GM12878 (cell line): ENCODE measurements around the gene TMED1. TPM values are rescaled to one million over a fixed set of nuclear protein-coding genes. Genes with fewer than 3 reads are reported as not detected.

ENCODE experiments used
- ATAC-seq: fragments of 200-7000 bp; cut with Tn5 transposase; 3 replicates; pipeline ENCODE4 v1.9.1; 2020; ENCODE audit warnings: mild to moderate bottlenecking, moderate library complexity
- BruUV-seq: library from RNA; stranded (reverse); fragments of 400-500 nt; replicated peaks from 2 replicates; lab custom pipeline; 2021; lab: Mats Ljungman, UMichigan
- CTCF ChIA-PET: fragments of 300-600 bp; sonication (Branson Sonifier 250); formaldehyde crosslinking; extraction: SDS; loops from one replicate; lab custom pipeline; 2021; ENCODE audit warnings: inconsistent platforms; lab: Yijun Ruan, JAX
- POLR2A ChIA-PET: fragments of 350-600 bp; formaldehyde crosslinking; extraction: SDS; loops from one replicate; lab custom pipeline; 2021; ENCODE audit warnings: inconsistent platforms; lab: Charles Lee
- RAD21 ChIA-PET: fragments of 300-600 bp; sonication (Branson Sonifier 250); formaldehyde crosslinking; loops from one replicate; lab custom pipeline; 2023; ENCODE audit warnings: antibody characterized with exemption; ENCODE audit not compliant: unreplicated experiment; lab: Charles Lee
- SMC1A ChIA-PET: fragments of 300-600 bp; sonication (Branson Sonifier 250); formaldehyde crosslinking; loops from one replicate; lab custom pipeline; 2023; ENCODE audit not compliant: unreplicated experiment, uncharacterized antibody; lab: Charles Lee
- DNase-seq: peaks from one replicate; pipeline ENCODE4 v3.0.0-alpha.2; 2011; ENCODE audit warnings: low read depth, low spot score
- FAIRE-seq: peaks from 3 replicates; lab custom pipeline; 2011; peaks lifted over from hg19 to GRCh38; lab: Jason Lieb, UNC
- H2AFZ ChIP-seq: 2 replicates; pipeline ENCODE4 v1.6.0; 2011; ENCODE audit warnings: low read depth, low read length, control low read depth; ENCODE audit not compliant: control insufficient read depth
- H3K27ac ChIP-seq: 2 replicates; pipeline ENCODE4 v1.5.1; 2011; ENCODE audit warnings: control low read depth; ENCODE audit not compliant: control insufficient read depth, insufficient read depth
- H3K27me3 ChIP-seq, 2 experiments: replicated peaks in 1 of 2; 2 replicates each; pipeline versions ENCODE4 v1.6.0 to v1.6.1; 2011; ENCODE audit warnings: low read length in 1 of 2; ENCODE audit not compliant: control insufficient read depth in 2 of 2, insufficient read depth in 2 of 2
- H3K36me3 ChIP-seq, 2 experiments: 2 replicates each; pipeline ENCODE4 v1.5.1; 2011; ENCODE audit warnings: low read length in 1 of 2; ENCODE audit not compliant: control insufficient read depth in 2 of 2, insufficient read depth in 2 of 2
- H3K4me1 ChIP-seq: 2 replicates; pipeline ENCODE4 v1.6.1; 2011; ENCODE audit warnings: mild to moderate bottlenecking, low read length, moderate library complexity, mixed read lengths; ENCODE audit not compliant: control insufficient read depth, insufficient read depth
- H3K4me2 ChIP-seq: 2 replicates; pipeline ENCODE4 v1.6.0; 2011; ENCODE audit warnings: control low read depth; ENCODE audit not compliant: control insufficient read depth, insufficient read depth
- H3K4me3 ChIP-seq: fragments of 200-600 bp; sonication (generic); 2 replicates; pipeline ENCODE4 v1.5.1; 2016
- H3K79me2 ChIP-seq: 2 replicates; pipeline ENCODE4 v1.6.0; 2011; ENCODE audit warnings: low read length; ENCODE audit not compliant: control insufficient read depth, insufficient read depth
- H3K9ac ChIP-seq: 2 replicates; pipeline ENCODE4 v1.8.0; 2011; ENCODE audit warnings: low read length, control low read depth, mixed read lengths; ENCODE audit not compliant: control insufficient read depth, insufficient read depth
- H3K9me3 ChIP-seq: replicated peaks from 3 replicates; pipeline ENCODE4 v1.5.1; 2011; ENCODE audit warnings: mild to moderate bottlenecking, low read length; ENCODE audit not compliant: control insufficient read depth, insufficient read depth
- H4K20me1 ChIP-seq: 2 replicates; pipeline ENCODE4 v1.6.0; 2011; ENCODE audit not compliant: control insufficient read depth, insufficient read depth
- ASH2L ChIP-seq: fragments of 300-600, 200-600 bp; sonication (generic); IDR thresholded peaks from 2 replicates; pipeline ENCODE4 v1.6.1; 2017; ENCODE audit warnings: low read depth, mild to moderate bottlenecking, borderline replicate concordance
- BRCA1 ChIP-seq: IDR thresholded peaks from 2 replicates; pipeline ENCODE4 v1.6.1; 2011; ENCODE audit warnings: low read depth, low read length, improper control_type of control experiment
- CHD4 ChIP-seq: fragments of 200-600 bp; sonication (generic); IDR thresholded peaks from 2 replicates; pipeline ENCODE4 v1.6.1; 2016; ENCODE audit warnings: mild to moderate bottlenecking
- EGR1 ChIP-seq, 2 experiments: IDR thresholded peaks; 1 replicate in 1 of 2; 2 replicates in 1 of 2; pipeline ENCODE4 v1.6.1; 2011 to 2012; ENCODE audit warnings: low read depth in 2 of 2, low read length in 2 of 2, borderline replicate concordance in 1 of 2, mild to moderate bottlenecking in 1 of 2, moderate library complexity in 1 of 2
- FOXK2 ChIP-seq: fragments of 450-650 bp; IDR thresholded peaks from 2 replicates; pipeline ENCODE4 v1.6.1; 2017; ENCODE audit warnings: mild to moderate bottlenecking, moderate library complexity
- KDM1A ChIP-seq: fragments of 200-600 bp; sonication (generic); IDR thresholded peaks from 2 replicates; pipeline ENCODE4 v1.6.1; 2016; ENCODE audit warnings: borderline replicate concordance
- MYC ChIP-seq: IDR thresholded peaks from 2 replicates; pipeline ENCODE4 v1.6.1; 2011; ENCODE audit warnings: mild to moderate bottlenecking, low read length, moderate library complexity, inconsistent platforms; ENCODE audit not compliant: insufficient read depth, insufficient replicate concordance, insufficient read length, severe bottlenecking
- NFYA ChIP-seq: IDR thresholded peaks from 2 replicates; pipeline ENCODE4 v1.6.1; 2011; ENCODE audit warnings: low read depth, mild to moderate bottlenecking, low read length, improper control_type of control experiment, borderline replicate concordance
- NR2F1 ChIP-seq: fragments of 450-650 bp; conservative IDR thresholded peaks from 2 replicates; pipeline ENCODE4 v1.6.1; 2017; ENCODE audit warnings: mild to moderate bottlenecking
- RCOR1 ChIP-seq: conservative IDR thresholded peaks from 2 replicates; pipeline ENCODE4 v1.6.1; 2012; ENCODE audit warnings: low read depth, low read length, improper control_type of control experiment
- TCF3 ChIP-seq: IDR thresholded peaks from 2 replicates; pipeline ENCODE4 v1.6.1; 2012; ENCODE audit warnings: low read depth, mild to moderate bottlenecking, low read length, borderline replicate concordance; ENCODE audit not compliant: insufficient read depth
- TCF7 ChIP-seq: IDR thresholded peaks from 2 replicates; pipeline ENCODE4 v1.6.1; 2014; ENCODE audit warnings: antibody characterized with exemption, borderline replicate concordance
- WGBS: methylation state at CpG from one replicate; pipeline ENCODE4 v1.1.6; 2016; ENCODE audit warnings: low lambda C conversion rate; ENCODE audit not compliant: insufficient replicate concordance, insufficient coverage; ENCODE audit errors: missing lambda C conversion rate; 5-methylcytosine and 5-hydroxymethylcytosine counted together
- in situ Hi-C: fragments of 300-500 bp; cut with MboI; formaldehyde crosslinking; loops from 9 replicates; pipeline ENCODE4 v1.14.3; 2018; ENCODE audit warnings: mixed read lengths
- intact Hi-C: fragments of 100-400 bp; cut with micrococcal nuclease; formaldehyde crosslinking; loops from one replicate; pipeline ENCODE4 v1.14.2; 2022; ENCODE audit not compliant: unreplicated experiment
- polyA plus RNA-seq, 11 experiments: library from polyadenylated mRNA; depleted of rRNA in 4 of 11; unstranded in 6 of 11; stranded (reverse) in 5 of 11; fragments of >200 nt; fragmentation: Nextera tagmentation in 4 of 11; fragmentation: Illumina TruSeq in 1 of 11; extraction: Ambion mirVana in 4 of 11; extraction: Trizol in 1 of 11; gene quantifications; 1 replicate in 1 of 11; 2 replicates in 10 of 11; pipeline versions ENCODE4 v1.2.1 to v1.2.3, GENCODE V29; 2011 to 2016; ENCODE audit warnings: inconsistent platforms in 2 of 11, missing spikeins in 2 of 11, low read depth in 1 of 11
- total RNA-seq, 4 experiments: library from RNA; depleted of rRNA in 3 of 4; stranded (reverse); fragments of >200 nt in 3 of 4; fragmentation: Illumina TruSeq in 1 of 4; extraction: Trizol in 1 of 4; gene quantifications; 2 replicates each; pipeline versions ENCODE4 v1.2.1 to v1.2.3, GENCODE V29; 2013 to 2021
- TF ChIP-seq, protein P1 (sequence below): fragments of 450-650 bp; IDR thresholded peaks from 2 replicates; pipeline ENCODE4 v1.6.1; 2018; ENCODE audit warnings: borderline replicate concordance, mild to moderate bottlenecking; ENCODE audit not compliant: partially characterized antibody
- TF ChIP-seq, protein P2 (sequence below): IDR thresholded peaks from 2 replicates; pipeline ENCODE4 v1.6.1; 2012; ENCODE audit warnings: improper control_type of control experiment, low read depth, low read length; ENCODE audit not compliant: insufficient replicate concordance
- TF ChIP-seq, protein P3 (sequence below): IDR thresholded peaks from 2 replicates; pipeline ENCODE4 v1.6.1; 2011; ENCODE audit warnings: low read depth, mild to moderate bottlenecking, low read length, moderate library complexity, borderline replicate concordance; ENCODE audit errors: extremely low read depth

Gene TMED1
- total and polyA plus RNA-seq, 10 of the 15 experiments (the other 5 are each of a cell fraction or from before 2014, with no cell fraction given): 0.60 to 23.1 (median 12.3) TPM

DNA sequence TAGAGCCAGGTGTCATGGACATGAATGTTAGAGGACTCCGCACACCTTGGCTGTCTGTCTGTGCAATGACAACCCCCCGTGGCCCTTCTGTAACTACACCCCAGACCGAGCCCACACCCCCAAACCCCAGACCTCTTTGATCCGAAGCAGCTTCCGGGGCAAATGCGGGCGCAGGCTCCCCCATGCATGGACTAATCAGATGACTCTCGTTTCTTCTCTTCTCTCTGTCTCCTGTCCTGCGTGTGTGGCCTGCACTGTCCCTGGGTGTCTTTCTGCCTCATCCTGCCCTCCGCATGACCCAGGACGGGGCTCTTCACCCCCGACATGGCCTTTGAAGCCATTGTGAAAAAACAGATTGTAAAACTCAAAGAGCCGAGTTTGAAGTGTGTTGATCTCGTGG, 38.9 kb downstream of the TMED1 start:
- Histone ChIP-seq H3K27ac (no peak overlapping the region; the same call in 1 of the 2 replicates), H3K27me3 (no peaks in the 10 kb centered on the region), H3K9ac (no peak overlapping the region), H3K4me1 (peaks cover 3% of the 10 kb centered on the region), H3K4me3 (no peak overlapping the region), H3K9me3 (no peaks in the 10 kb centered on the region), H3K4me2 (no peak overlapping the region), H4K20me1 (no peaks in the 10 kb centered on the region), H2AFZ (no peak overlapping the region), H3K79me2 (no peaks in the 10 kb centered on the region), H3K36me3 (peaks cover 27 to 36% of the 10 kb centered on the region in 2 experiments)
- 35% methylated on average over 14 of the region's 14 CpGs for WGBS
- POLR2A ChIA-PET: interaction anchor here (0.6 kb wide), 1 partner anchor 58 kb away, joined by 11 read pairs; no protein-coding TSS in a partner anchor
- CTCF ChIA-PET: interaction anchor here (0.6 kb wide), 1 partner anchor 25 kb away, joined by 3 read pairs; no protein-coding TSS in a partner anchor
- SMC1A ChIA-PET: interaction anchor here (1.1 kb wide), 1 partner anchor 80 kb away, joined by 3 read pairs; no protein-coding TSS in a partner anchor
- no TSS peak for BruUV-seq
- RAD21 ChIA-PET: interaction anchor here (2.8 kb wide), 1 partner anchor 79 kb away, joined by 11 read pairs; the partner anchor contains the start of gene DNM2
- in situ Hi-C loops (no loop called here), intact Hi-C loops (no loop called here)
- DNase-seq: no peak
- no peak for ATAC-seq
- no peak for FAIRE-seq
- TF ChIP-seq EGR1 (IDR thresholded peaks at IDR 0.05; ENCODE audit: borderline replicate concordance in 1 of 2, low read depth in 2 of 2, low read length in 2 of 2): no peak
- no peak for TF ChIP-seq ASH2L
- no peak for TF ChIP-seq NR2F1
- TF ChIP-seq NFYA: no peak
- no peak for TF ChIP-seq CHD4
- no peak for TF ChIP-seq TCF7
- TF ChIP-seq MYC: no peak
- TF ChIP-seq RCOR1: no peak
- TF ChIP-seq KDM1A: no peak
- TF ChIP-seq, protein P1, sequence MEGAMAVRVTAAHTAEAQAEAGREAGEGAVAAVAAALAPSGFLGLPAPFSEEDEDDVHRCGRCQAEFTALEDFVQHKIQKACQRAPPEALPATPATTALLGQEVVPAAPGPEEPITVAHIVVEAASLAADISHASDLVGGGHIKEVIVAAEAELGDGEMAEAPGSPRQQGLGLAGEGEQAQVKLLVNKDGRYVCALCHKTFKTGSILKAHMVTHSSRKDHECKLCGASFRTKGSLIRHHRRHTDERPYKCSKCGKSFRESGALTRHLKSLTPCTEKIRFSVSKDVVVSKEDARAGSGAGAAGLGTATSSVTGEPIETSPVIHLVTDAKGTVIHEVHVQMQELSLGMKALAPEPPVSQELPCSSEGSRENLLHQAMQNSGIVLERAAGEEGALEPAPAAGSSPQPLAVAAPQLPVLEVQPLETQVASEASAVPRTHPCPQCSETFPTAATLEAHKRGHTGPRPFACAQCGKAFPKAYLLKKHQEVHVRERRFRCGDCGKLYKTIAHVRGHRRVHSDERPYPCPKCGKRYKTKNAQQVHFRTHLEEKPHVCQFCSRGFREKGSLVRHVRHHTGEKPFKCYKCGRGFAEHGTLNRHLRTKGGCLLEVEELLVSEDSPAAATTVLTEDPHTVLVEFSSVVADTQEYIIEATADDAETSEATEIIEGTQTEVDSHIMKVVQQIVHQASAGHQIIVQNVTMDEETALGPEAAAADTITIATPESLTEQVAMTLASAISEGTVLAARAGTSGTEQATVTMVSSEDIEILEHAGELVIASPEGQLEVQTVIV: no peak
- TF ChIP-seq TCF3: no peak
- no peak for TF ChIP-seq FOXK2
- TF ChIP-seq, protein P2, sequence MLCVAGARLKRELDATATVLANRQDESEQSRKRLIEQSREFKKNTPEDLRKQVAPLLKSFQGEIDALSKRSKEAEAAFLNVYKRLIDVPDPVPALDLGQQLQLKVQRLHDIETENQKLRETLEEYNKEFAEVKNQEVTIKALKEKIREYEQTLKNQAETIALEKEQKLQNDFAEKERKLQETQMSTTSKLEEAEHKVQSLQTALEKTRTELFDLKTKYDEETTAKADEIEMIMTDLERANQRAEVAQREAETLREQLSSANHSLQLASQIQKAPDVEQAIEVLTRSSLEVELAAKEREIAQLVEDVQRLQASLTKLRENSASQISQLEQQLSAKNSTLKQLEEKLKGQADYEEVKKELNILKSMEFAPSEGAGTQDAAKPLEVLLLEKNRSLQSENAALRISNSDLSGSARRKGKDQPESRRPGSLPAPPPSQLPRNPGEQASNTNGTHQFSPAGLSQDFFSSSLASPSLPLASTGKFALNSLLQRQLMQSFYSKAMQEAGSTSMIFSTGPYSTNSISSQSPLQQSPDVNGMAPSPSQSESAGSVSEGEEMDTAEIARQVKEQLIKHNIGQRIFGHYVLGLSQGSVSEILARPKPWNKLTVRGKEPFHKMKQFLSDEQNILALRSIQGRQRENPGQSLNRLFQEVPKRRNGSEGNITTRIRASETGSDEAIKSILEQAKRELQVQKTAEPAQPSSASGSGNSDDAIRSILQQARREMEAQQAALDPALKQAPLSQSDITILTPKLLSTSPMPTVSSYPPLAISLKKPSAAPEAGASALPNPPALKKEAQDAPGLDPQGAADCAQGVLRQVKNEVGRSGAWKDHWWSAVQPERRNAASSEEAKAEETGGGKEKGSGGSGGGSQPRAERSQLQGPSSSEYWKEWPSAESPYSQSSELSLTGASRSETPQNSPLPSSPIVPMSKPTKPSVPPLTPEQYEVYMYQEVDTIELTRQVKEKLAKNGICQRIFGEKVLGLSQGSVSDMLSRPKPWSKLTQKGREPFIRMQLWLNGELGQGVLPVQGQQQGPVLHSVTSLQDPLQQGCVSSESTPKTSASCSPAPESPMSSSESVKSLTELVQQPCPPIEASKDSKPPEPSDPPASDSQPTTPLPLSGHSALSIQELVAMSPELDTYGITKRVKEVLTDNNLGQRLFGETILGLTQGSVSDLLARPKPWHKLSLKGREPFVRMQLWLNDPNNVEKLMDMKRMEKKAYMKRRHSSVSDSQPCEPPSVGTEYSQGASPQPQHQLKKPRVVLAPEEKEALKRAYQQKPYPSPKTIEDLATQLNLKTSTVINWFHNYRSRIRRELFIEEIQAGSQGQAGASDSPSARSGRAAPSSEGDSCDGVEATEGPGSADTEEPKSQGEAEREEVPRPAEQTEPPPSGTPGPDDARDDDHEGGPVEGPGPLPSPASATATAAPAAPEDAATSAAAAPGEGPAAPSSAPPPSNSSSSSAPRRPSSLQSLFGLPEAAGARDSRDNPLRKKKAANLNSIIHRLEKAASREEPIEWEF: no peak
- TF ChIP-seq, protein P3, sequence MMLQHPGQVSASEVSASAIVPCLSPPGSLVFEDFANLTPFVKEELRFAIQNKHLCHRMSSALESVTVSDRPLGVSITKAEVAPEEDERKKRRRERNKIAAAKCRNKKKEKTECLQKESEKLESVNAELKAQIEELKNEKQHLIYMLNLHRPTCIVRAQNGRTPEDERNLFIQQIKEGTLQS: no peak
- no peak for TF ChIP-seq BRCA1
